MCF 10A (cell line): Measurements from ENCODE around the gene DGKI. TPM values are rescaled to one million over a fixed set of nuclear protein-coding genes. Genes with fewer than 3 reads are reported as not detected.
A peak's percentile ranks its signal among the peaks of the same experiment; 100 is the strongest.

Experiments used
- BruUV-seq: library from RNA; stranded (reverse); fragments of 400-500 nt; replicated peaks from 2 replicates; lab custom pipeline; 2021; lab: Mats Ljungman, UMichigan
- CTCF ChIA-PET: fragments of 300-600 bp; sonication (Branson Sonifier 250); formaldehyde crosslinking; extraction: SDS; loops from one replicate; lab custom pipeline; 2021; ENCODE audit warnings: antibody characterized with exemption, inconsistent platforms; lab: Yijun Ruan, JAX
- POLR2A ChIA-PET: fragments of 300-600, 350-650 bp; sonication (Branson Sonifier 250); formaldehyde crosslinking; extraction: SDS; loops from one replicate; lab custom pipeline; 2020; ENCODE audit warnings: antibody characterized with exemption, inconsistent platforms; lab: Yijun Ruan, JAX
- DNase-seq: peaks from one replicate; pipeline ENCODE4 v3.0.0-alpha.2; 2018; ENCODE audit not compliant: unreplicated experiment
- H3K27ac Mint-ChIP-seq: one replicate; pipeline ENCODE4 v1.8.0; 2022; ENCODE audit warnings: mild to moderate bottlenecking, low read depth, mixed read lengths; ENCODE audit not compliant: unreplicated experiment
- H3K27me3 Mint-ChIP-seq: one replicate; pipeline ENCODE4 v1.8.0; 2022; ENCODE audit warnings: mixed read lengths; ENCODE audit not compliant: insufficient read depth, unreplicated experiment
- H3K36me3 Mint-ChIP-seq: one replicate; pipeline ENCODE4 v1.8.0; 2022; ENCODE audit warnings: mild to moderate bottlenecking, moderate library complexity, mixed read lengths; ENCODE audit not compliant: insufficient read depth, unreplicated experiment
- H3K4me1 Mint-ChIP-seq: one replicate; pipeline ENCODE4 v1.8.0; 2022; ENCODE audit warnings: mixed read lengths; ENCODE audit not compliant: insufficient read depth, unreplicated experiment
- H3K4me3 Mint-ChIP-seq: one replicate; pipeline ENCODE4 v1.8.0; 2022; ENCODE audit warnings: mild to moderate bottlenecking, moderate library complexity, mixed read lengths; ENCODE audit not compliant: unreplicated experiment
- H3K9me3 Mint-ChIP-seq: one replicate; pipeline ENCODE4 v1.8.0; 2022; ENCODE audit warnings: mixed read lengths; ENCODE audit not compliant: unreplicated experiment
- CTCF ChIP-seq: fragments of 200-600 bp; IDR thresholded peaks from one replicate; pipeline ENCODE4 v1.8.0; 2022; ENCODE audit warnings: antibody characterized with exemption, mild to moderate bottlenecking; ENCODE audit not compliant: unreplicated experiment
- intact Hi-C: fragments of 100-400 bp; cut with micrococcal nuclease; formaldehyde crosslinking; loops from 2 replicates; pipeline ENCODE4 v1.14.1; 2022
- total RNA-seq: library from RNA; stranded (reverse); gene quantifications from 2 replicates; pipeline ENCODE4 v1.2.3, GENCODE V29; 2022

The DGKI gene
- total RNA-seq, 1 experiment from 2014 or later, result 1.4 TPM

- intact Hi-C loops, result no loop called here
- Mint-ChIP-seq H3K9me3 (no peaks in the 10 kb centered on the region), H3K27ac (no peak overlapping the region), H3K4me3 (no peak overlapping the region), H3K27me3 (no peaks in the 10 kb centered on the region), H3K36me3 (no peaks in the 10 kb centered on the region), H3K4me1 (peaks cover 7% of the 10 kb centered on the region)
- no peak for DNase-seq
- no peak for TF ChIP-seq CTCF
- no TSS peak for BruUV-seq
- POLR2A ChIA-PET, result no interaction called here
- CTCF ChIA-PET, result interaction anchor here (1.0 kb wide), 1 partner anchor 8 kb away, joined by 6 read pairs; no protein-coding TSS in a partner anchor
Measured at GRCh38 chr7:137583172-137583571, 263.6 kb downstream of the DGKI start.

- H3K36me3 Mint-ChIP-seq, result no peaks in the 10 kb centered on the region
- intact Hi-C loops, result no loop called here
- DNase-seq, result peak; percentile 39
- no peaks in the 10 kb centered on the region for H3K27me3 Mint-ChIP-seq
- H3K4me3 Mint-ChIP-seq, result no peak overlapping the region
- no peak for TF ChIP-seq CTCF
- peaks cover 7% of the 10 kb centered on the region for H3K4me1 Mint-ChIP-seq
- no peak overlapping the region for H3K27ac Mint-ChIP-seq
- no TSS peak for BruUV-seq
- ChIA-PET POLR2A (no interaction called here), CTCF (interaction anchor here (1.1 to 3.5 kb wide), 2 partner anchors 12 to 46 kb away, joined by 3 to 25 read pairs; no protein-coding TSS in a partner anchor)
- no peaks in the 10 kb centered on the region for H3K9me3 Mint-ChIP-seq
Measured at GRCh38 chr7:137579913-137580640, 266.7 kb downstream of the DGKI start.

- no peak for TF ChIP-seq CTCF
- intact Hi-C loops, result no loop called here
- peaks cover 7% of the 10 kb centered on the region for H3K4me1 Mint-ChIP-seq
- H3K4me3 Mint-ChIP-seq, result no peak overlapping the region
- H3K9me3 Mint-ChIP-seq, result no peaks in the 10 kb centered on the region
- BruUV-seq, result no TSS peak
- CTCF ChIA-PET, result interaction anchor here (0.7 to 3.5 kb wide), 3 partner anchors 14 to 1463 kb away, joined by 3 to 25 read pairs (median 3); no protein-coding TSS in a partner anchor
- no peaks in the 10 kb centered on the region for H3K36me3 Mint-ChIP-seq
- no peak overlapping the region for H3K27ac Mint-ChIP-seq
- H3K27me3 Mint-ChIP-seq, result no peaks in the 10 kb centered on the region
- POLR2A ChIA-PET, result no interaction called here
- DNase-seq, result no peak
Measured at GRCh38 chr7:137578541-137578940, 268.2 kb downstream of the DGKI start.

- CTCF ChIA-PET, result no interaction called here
- Mint-ChIP-seq H3K4me1 (peaks cover 7% of the 10 kb centered on the region), H3K36me3 (no peaks in the 10 kb centered on the region), H3K27me3 (no peaks in the 10 kb centered on the region), H3K9me3 (no peaks in the 10 kb centered on the region), H3K4me3 (no peak overlapping the region), H3K27ac (no peak overlapping the region)
- no peak for DNase-seq
- POLR2A ChIA-PET, result no interaction called here
- intact Hi-C loops, result no loop called here
- TF ChIP-seq CTCF, result no peak
- no TSS peak for BruUV-seq
Measured at GRCh38 chr7:137577184-137577583, 269.6 kb downstream of the DGKI start.
